ENCODE measurements around the gene ZNF490. TPM values are rescaled to one million over a fixed set of nuclear protein-coding genes. Genes with fewer than 3 reads are reported as not detected.

Gene ZNF490
- total RNA-seq, 2 experiments from 2014 or later = 6.2 to 7.1 TPM

DNA sequence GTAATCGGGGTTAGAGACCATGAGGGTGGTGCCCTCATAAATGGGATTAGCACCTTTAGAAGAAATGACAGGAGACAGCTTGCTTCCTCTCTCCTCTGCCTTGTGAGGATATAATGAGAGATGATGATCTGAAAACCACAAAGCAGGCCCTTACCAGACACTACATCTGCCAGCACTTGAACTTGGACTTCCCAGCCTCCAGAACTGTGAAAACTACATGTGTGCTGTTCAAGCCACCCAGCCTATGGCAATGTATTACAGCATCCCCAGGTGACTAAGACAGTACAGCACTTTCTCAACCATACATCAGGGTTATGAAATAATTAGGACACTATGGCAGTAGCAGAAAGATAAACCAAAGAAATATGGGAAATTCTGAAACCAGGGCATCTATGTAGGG lies 66.8 kb downstream of the ZNF490 start:
- H3K4me1 ChIP-seq (ENCODE audit: insufficient read depth, low read length) = peaks cover 20% of the 10 kb centered on the region
- no peak overlapping the region for H3K4me3 ChIP-seq (ENCODE audit: low read length)
- Mint-ChIP-seq H3K4me1 (ENCODE audit: low read depth) (peaks cover 44% of the 10 kb centered on the region), H3K9me3 (peaks cover 3% of the 10 kb centered on the region), H3K27me3 (no peaks in the 10 kb centered on the region), H3K27ac (peak overlapping the region; percentile 61), H3K4me3 (no peak overlapping the region), H3K36me3 (ENCODE audit: low read depth) (peaks cover 56% of the 10 kb centered on the region)
- no peak for DNase-seq
- CTCF ChIA-PET = no interaction called here
- peaks cover 21% of the 10 kb centered on the region for H3K36me3 ChIP-seq (ENCODE audit: insufficient read depth, low read length)
- no peaks in the 10 kb centered on the region for H3K27me3 ChIP-seq (ENCODE audit: control insufficient read depth in 1 of 2, insufficient read depth in 2 of 2, low read length in 2 of 2)
- peaks cover 0 to 4% of the 10 kb centered on the region in 2 experiments for H3K9me3 ChIP-seq (ENCODE audit: control insufficient read depth in 1 of 2, insufficient read depth in 1 of 2, low read length in 2 of 2)
- TF ChIP-seq CTCF (IDR thresholded peaks at IDR 0.05) = no peak
- intact Hi-C loops (cut with DNase I, micrococcal nuclease) = no loop called here
- POLR2A ChIA-PET = no interaction called here
- ATAC-seq (ENCODE audit: poor library complexity) = no peak
- no peak overlapping the region for H3K27ac ChIP-seq (ENCODE audit: low read depth in 1 of 2, low read length in 2 of 2)

Other genes starting within 250 kb of the ZNF490 start
- under 1 TPM; 0.52 to 0.67 TPM for gene ZNF442, start 245.1 kb downstream of the ZNF490 start, total RNA-seq
- gene ZNF799, start 209.5 kb downstream of the ZNF490 start, total RNA-seq = 1 to 10 TPM; 1.1 to 1.6 TPM
- gene ZNF443, start 169.8 kb downstream of the ZNF490 start, total RNA-seq = 1 to 10 TPM; 1.8 to 2.0 TPM
- gene ZNF709, start 126.0 kb downstream of the ZNF490 start, total RNA-seq = 1 to 10 TPM; 3.5 to 3.7 TPM
- gene ZNF564, start 59.3 kb downstream of the ZNF490 start, total RNA-seq = 10 to 100 TPM; 17.3 to 18.0 TPM
- 100 to 1,000 TPM; 102 to 103 TPM for gene ZNF791, start 107 bp upstream of the ZNF490 start, total RNA-seq
- gene MAN2B1, start 55.9 kb upstream of the ZNF490 start, total RNA-seq = 100 to 1,000 TPM in 1 of 2 experiments, 10 to 100 TPM in 1; 95.9 to 109 TPM
- gene WDR83, start 56.0 kb upstream of the ZNF490 start, total RNA-seq = 1 to 10 TPM; 6.5 to 6.6 TPM
- 100 to 1,000 TPM; 112 to 113 TPM for gene DHPS, start 71.1 kb upstream of the ZNF490 start, total RNA-seq
- gene GNG14, start 77.2 kb upstream of the ZNF490 start, total RNA-seq = not detected
- 1 to 10 TPM; 2.2 to 2.4 TPM for gene FBXW9, start 85.8 kb upstream of the ZNF490 start, total RNA-seq
- 10 to 100 TPM; 47.3 to 47.4 TPM for gene TNPO2, start 113.1 kb upstream of the ZNF490 start, total RNA-seq
- gene TRIR, start 123.9 kb upstream of the ZNF490 start, total RNA-seq = 100 to 1,000 TPM; 194 to 201 TPM
- 10 to 100 TPM; 13.9 to 14.5 TPM for gene GET3, start 126.7 kb upstream of the ZNF490 start, total RNA-seq
- not detected for gene BEST2, start 141.0 kb upstream of the ZNF490 start, total RNA-seq
- gene HOOK2, start 164.7 kb upstream of the ZNF490 start, total RNA-seq = 10 to 100 TPM; 14.8 to 17.0 TPM
- gene JUNB, start 180.7 kb upstream of the ZNF490 start, total RNA-seq = 1,000 to 10,000 TPM; 2,467 to 2,518 TPM
- 10 to 100 TPM; 59.7 to 65.9 TPM for gene PRDX2, start 191.0 kb upstream of the ZNF490 start, total RNA-seq
- gene THSD8, start 191.3 kb upstream of the ZNF490 start, total RNA-seq = 1 to 10 TPM in 1 of 2 experiments, not detected in 1; 1.3 TPM
- gene RNASEH2A, start 195.8 kb upstream of the ZNF490 start, total RNA-seq = 1 to 10 TPM; 1.5 to 2.7 TPM
- gene RTBDN, start 223.8 kb upstream of the ZNF490 start, total RNA-seq = not detected
- under 1 TPM; 0.22 to 0.60 TPM for gene MAST1, start 227.7 kb upstream of the ZNF490 start, total RNA-seq

Measured in CD4-positive, alpha-beta T cell (primary cell).